Vagina (tissue), 2 donors: ENCODE data around the gene SCAF8. TPM values are rescaled to one million over a fixed set of nuclear protein-coding genes. Genes with fewer than 3 reads are reported as not detected.

Experiments used
- DNase-seq, 2 donors: peaks; one replicate each; pipeline ENCODE4 v3.0.0-alpha.2; 2017; ENCODE audit errors: extremely low spot score in 2 of 2
- H3K27ac ChIP-seq: fragments of 200-600 bp; sonication (generic); one replicate; pipeline ENCODE4 v1.5.1; 2019
- H3K27me3 ChIP-seq: fragments of 200-600 bp; sonication (generic); one replicate; pipeline ENCODE4 v1.5.1; 2019
- H3K36me3 ChIP-seq, 2 donors: fragments of 200-600 bp; sonication (generic); one replicate each; pipeline ENCODE4 v1.5.1; 2017 to 2019
- H3K4me1 ChIP-seq: fragments of 200-600 bp; sonication (generic); one replicate; pipeline ENCODE4 v1.5.1; 2019
- H3K4me3 ChIP-seq, 2 donors: fragments of 200-600 bp; sonication (generic); 1 replicate in 1 of 2; 2 replicates in 1 of 2; pipeline ENCODE4 v1.5.1; 2016 to 2019
- H3K9me3 ChIP-seq: fragments of 200-600 bp; sonication (generic); one replicate; pipeline ENCODE4 v1.5.1; 2019
- POLR2A ChIP-seq, 2 donors: fragments of 450-650 bp; IDR thresholded peaks; one replicate each; pipeline ENCODE4 v1.6.1; 2017; ENCODE audit warnings: antibody characterized with exemption in 2 of 2, mild to moderate bottlenecking in 2 of 2, moderate library complexity in 2 of 2
- POLR2AphosphoS5 ChIP-seq, 2 donors: sonication (generic); formaldehyde crosslinking; IDR thresholded peaks; one replicate each; pipeline ENCODE4 v1.9.0; 2017; ENCODE audit warnings: antibody characterized with exemption in 2 of 2, mild to moderate bottlenecking in 2 of 2, low read depth in 1 of 2; ENCODE audit not compliant: insufficient read depth in 1 of 2
- intact Hi-C: fragments of 100-400 bp; cut with DNase I; formaldehyde crosslinking; loops from one replicate; pipeline ENCODE4 v1.15.1; 2023
- total RNA-seq: library from RNA; depleted of rRNA; stranded (reverse); fragments of >200 nt; gene quantifications from one replicate; pipeline ENCODE4 v1.2.3, GENCODE V29; 2016
- TF ChIP-seq, protein P1 (sequence below), 3 experiments: fragments of 450-650 bp in 2 of 3; fragments of 200-600 bp in 1 of 3; sonication (generic) in 1 of 3; IDR thresholded peaks; one replicate each; pipeline ENCODE4 v1.5.1; 2017 to 2019; ENCODE audit warnings: antibody characterized with exemption in 3 of 3, mild to moderate bottlenecking in 2 of 3, moderate library complexity in 2 of 3

The SCAF8 gene
- total RNA-seq, 1 donor from 2014 or later = 37.8 TPM

DNA sequence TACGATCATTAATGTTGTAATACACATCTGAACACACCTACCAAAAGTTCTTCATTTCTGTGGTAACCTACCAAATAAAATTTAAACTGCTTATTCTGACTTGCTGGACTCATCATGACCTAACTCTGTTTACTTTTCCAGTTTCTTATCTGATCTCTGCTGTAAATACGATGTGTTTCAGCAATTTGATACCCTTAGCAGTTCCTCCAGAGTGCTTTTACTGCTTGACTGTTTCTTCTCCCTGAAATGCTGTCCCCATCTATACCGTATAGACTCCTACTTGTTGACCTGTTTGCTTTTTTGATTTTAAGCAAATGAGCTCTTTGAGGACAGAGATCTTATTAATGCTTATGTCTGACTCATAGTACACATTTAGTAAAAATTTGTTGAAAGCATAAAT is 119.5 kb downstream of the SCAF8 start:
- no peak for TF ChIP-seq POLR2A (IDR thresholded peaks at IDR 0.05)
- TF ChIP-seq, protein P1, sequence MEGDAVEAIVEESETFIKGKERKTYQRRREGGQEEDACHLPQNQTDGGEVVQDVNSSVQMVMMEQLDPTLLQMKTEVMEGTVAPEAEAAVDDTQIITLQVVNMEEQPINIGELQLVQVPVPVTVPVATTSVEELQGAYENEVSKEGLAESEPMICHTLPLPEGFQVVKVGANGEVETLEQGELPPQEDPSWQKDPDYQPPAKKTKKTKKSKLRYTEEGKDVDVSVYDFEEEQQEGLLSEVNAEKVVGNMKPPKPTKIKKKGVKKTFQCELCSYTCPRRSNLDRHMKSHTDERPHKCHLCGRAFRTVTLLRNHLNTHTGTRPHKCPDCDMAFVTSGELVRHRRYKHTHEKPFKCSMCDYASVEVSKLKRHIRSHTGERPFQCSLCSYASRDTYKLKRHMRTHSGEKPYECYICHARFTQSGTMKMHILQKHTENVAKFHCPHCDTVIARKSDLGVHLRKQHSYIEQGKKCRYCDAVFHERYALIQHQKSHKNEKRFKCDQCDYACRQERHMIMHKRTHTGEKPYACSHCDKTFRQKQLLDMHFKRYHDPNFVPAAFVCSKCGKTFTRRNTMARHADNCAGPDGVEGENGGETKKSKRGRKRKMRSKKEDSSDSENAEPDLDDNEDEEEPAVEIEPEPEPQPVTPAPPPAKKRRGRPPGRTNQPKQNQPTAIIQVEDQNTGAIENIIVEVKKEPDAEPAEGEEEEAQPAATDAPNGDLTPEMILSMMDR (IDR thresholded peaks at IDR 0.05) = no peak
- no peak for TF ChIP-seq POLR2AphosphoS5 (IDR thresholded peaks at IDR 0.05; ENCODE audit: insufficient read depth in 1 of 2, low read depth in 1 of 2)
- no peak for DNase-seq
- intact Hi-C loops = no loop called here
- H3K36me3 ChIP-seq = no peaks in the 10 kb centered on the region
- no peak overlapping the region for H3K4me3 ChIP-seq
- peaks cover 41% of the 10 kb centered on the region for H3K4me1 ChIP-seq
- no peaks in the 10 kb centered on the region for H3K9me3 ChIP-seq
- no peak overlapping the region for H3K27ac ChIP-seq
- H3K27me3 ChIP-seq = no peaks in the 10 kb centered on the region

DNA sequence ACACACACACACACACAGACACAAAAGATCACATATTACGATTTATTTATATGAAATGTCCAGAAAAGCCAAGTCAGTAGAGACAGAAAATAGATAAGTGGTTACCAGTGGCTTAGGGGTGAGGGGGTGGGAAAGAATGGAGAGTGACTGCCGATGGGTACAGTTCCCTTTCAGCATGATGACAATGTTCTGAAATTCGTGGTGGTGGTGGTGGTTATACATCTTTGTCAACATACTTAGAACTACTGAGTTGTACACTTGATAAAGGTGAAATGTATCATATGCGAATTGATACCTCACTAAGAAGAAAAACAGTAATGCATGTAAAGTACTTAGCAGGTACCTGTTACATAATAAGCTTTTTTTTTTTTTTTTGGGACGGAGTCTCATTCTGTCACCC is 124.3 kb downstream of the SCAF8 start:
- no peak overlapping the region for H3K27ac ChIP-seq
- H3K36me3 ChIP-seq = no peaks in the 10 kb centered on the region
- TF ChIP-seq POLR2A (IDR thresholded peaks at IDR 0.05) (no peak), POLR2AphosphoS5 (IDR thresholded peaks at IDR 0.05; ENCODE audit: insufficient read depth in 1 of 2, low read depth in 1 of 2) (no peak)
- TF ChIP-seq, protein P1 (IDR thresholded peaks at IDR 0.05) = no peak
- DNase-seq = no peak
- H3K27me3 ChIP-seq = no peaks in the 10 kb centered on the region
- intact Hi-C loops = no loop called here
- H3K4me3 ChIP-seq = no peak overlapping the region
- H3K9me3 ChIP-seq = no peaks in the 10 kb centered on the region
- peaks cover 10% of the 10 kb centered on the region for H3K4me1 ChIP-seq

DNA sequence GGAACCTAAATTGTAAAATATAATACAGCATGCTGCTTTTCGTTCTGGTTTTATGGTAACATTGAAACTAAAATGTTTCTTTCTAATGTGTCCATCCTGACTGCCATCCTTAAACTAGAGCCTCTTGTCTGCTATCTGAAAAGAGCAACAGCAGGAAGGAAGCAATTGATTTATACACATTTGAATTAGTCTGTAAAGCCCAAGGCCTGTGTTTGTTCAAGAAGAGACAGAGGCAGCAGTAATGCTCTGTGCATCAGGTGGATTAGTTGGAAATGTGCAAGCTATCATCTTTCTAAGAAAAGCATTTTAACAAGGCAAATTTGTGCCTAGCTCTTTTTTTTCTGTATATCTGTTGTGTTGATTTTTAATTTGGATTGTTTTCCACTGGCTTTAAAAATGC is 128.6 kb downstream of the SCAF8 start:
- intact Hi-C loops = no loop called here
- Histone ChIP-seq H3K27ac (no peak overlapping the region), H3K36me3 (no peaks in the 10 kb centered on the region), H3K27me3 (no peaks in the 10 kb centered on the region), H3K4me1 (peaks cover 9% of the 10 kb centered on the region), H3K9me3 (no peaks in the 10 kb centered on the region), H3K4me3 (no peak overlapping the region)
- TF ChIP-seq POLR2AphosphoS5 (IDR thresholded peaks at IDR 0.05; ENCODE audit: insufficient read depth in 1 of 2, low read depth in 1 of 2) (no peak), POLR2A (IDR thresholded peaks at IDR 0.05) (no peak)
- TF ChIP-seq, protein P1 (IDR thresholded peaks at IDR 0.05) = no peak
- no peak for DNase-seq

DNA sequence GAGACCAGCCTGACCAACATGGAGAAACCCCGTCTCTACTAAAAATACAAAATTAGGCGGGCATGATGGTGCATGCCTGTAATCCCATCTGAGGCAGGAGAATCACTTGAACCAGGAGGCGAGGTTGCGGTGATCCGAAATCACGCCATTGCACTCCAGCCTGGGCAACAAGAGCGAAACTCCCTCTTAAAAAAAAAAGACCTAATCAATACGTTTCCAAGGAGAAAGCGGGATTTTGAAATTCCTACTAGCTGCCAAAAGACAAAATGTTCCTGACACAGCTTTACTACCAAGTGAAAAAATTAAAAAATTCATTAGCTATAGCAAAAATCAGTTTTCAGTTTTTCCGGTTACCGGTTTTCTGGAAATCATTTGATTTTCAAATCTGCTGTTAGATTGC is 129.3 kb downstream of the SCAF8 start:
- TF ChIP-seq, protein P1 (IDR thresholded peaks at IDR 0.05) = no peak
- no peak for TF ChIP-seq POLR2AphosphoS5 (IDR thresholded peaks at IDR 0.05; ENCODE audit: insufficient read depth in 1 of 2, low read depth in 1 of 2)
- TF ChIP-seq POLR2A (IDR thresholded peaks at IDR 0.05) = no peak
- no peak for DNase-seq
- Histone ChIP-seq H3K27me3 (no peaks in the 10 kb centered on the region), H3K4me3 (no peak overlapping the region), H3K4me1 (peaks cover 9% of the 10 kb centered on the region), H3K9me3 (no peaks in the 10 kb centered on the region), H3K27ac (no peak overlapping the region), H3K36me3 (no peaks in the 10 kb centered on the region)
- intact Hi-C loops = no loop called here

DNA sequence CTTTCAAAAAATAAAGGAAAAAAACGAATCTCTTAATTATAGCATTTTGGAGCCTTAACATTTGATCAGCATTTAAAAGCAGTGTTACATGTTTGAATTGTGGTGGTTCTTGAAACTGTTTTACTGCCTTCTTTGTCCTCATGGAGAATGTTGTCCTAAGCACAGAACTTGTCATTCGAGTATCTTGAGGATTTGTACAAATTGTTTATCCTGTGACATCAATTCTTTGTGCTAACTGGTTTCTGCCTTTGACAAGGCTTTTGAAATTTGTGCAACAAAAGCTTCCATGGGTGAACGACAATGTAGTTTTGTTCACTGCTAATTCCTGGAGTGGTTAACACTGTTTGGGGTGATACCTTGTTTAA is 130.8 kb downstream of the SCAF8 start:
- intact Hi-C loops = no loop called here
- no peak overlapping the region for H3K27ac ChIP-seq
- peaks cover 9% of the 10 kb centered on the region for H3K4me1 ChIP-seq
- no peaks in the 10 kb centered on the region for H3K36me3 ChIP-seq
- DNase-seq = no peak
- H3K9me3 ChIP-seq = no peaks in the 10 kb centered on the region
- no peak for TF ChIP-seq POLR2AphosphoS5 (IDR thresholded peaks at IDR 0.05; ENCODE audit: insufficient read depth in 1 of 2, low read depth in 1 of 2)
- TF ChIP-seq POLR2A (IDR thresholded peaks at IDR 0.05) = no peak
- no peaks in the 10 kb centered on the region for H3K27me3 ChIP-seq
- no peak overlapping the region for H3K4me3 ChIP-seq

DNA sequence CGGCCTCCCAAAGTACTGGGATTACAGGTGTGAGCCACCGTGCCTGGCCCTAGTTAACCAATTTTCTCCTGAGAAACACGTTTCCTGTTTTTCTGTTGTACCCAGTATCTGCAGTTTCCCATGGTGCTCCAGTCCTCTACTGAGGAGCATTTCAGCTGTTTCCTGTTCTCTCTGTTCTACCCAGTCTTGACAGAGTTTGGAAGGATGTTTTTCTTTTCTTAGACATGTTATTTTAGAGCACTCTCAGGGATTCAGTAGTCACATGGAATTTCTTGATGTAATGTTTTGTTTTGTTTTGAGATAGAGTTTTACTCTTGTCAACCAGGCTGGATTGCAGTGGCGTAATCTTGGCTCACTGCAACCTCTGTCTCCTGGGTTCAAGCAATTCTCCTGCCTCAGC is 132.1 kb downstream of the SCAF8 start:
- DNase-seq = no peak
- Histone ChIP-seq H3K27me3 (no peaks in the 10 kb centered on the region), H3K9me3 (no peaks in the 10 kb centered on the region), H3K27ac (no peak overlapping the region), H3K36me3 (no peaks in the 10 kb centered on the region), H3K4me1 (peaks cover 9% of the 10 kb centered on the region), H3K4me3 (no peak overlapping the region)
- TF ChIP-seq, protein P1 (IDR thresholded peaks at IDR 0.05) = no peak
- no peak for TF ChIP-seq POLR2A (IDR thresholded peaks at IDR 0.05)
- TF ChIP-seq POLR2AphosphoS5 (IDR thresholded peaks at IDR 0.05; ENCODE audit: insufficient read depth in 1 of 2, low read depth in 1 of 2) = no peak
- intact Hi-C loops = no loop called here
